Thyroid gland (tissue), 4 donors: Measurements from ENCODE around the gene IQSEC1. TPM values are rescaled to one million over a fixed set of nuclear protein-coding genes. Genes with fewer than 3 reads are reported as not detected.

ENCODE experiments used
- DNase-seq, 2 donors: peaks; one replicate each; pipeline ENCODE4 v3.0.0-alpha.2; 2019
- H3K27ac ChIP-seq, 3 donors: fragments of 200-600 bp; sonication (generic); 1 replicate in 2 of 3; 2 replicates in 1 of 3; pipeline ENCODE4 v1.5.1; 2016 to 2019; ENCODE audit warnings: mild to moderate bottlenecking in 1 of 3, moderate library complexity in 1 of 3
- H3K27me3 ChIP-seq: fragments of 200-600 bp; sonication (generic); one replicate; pipeline ENCODE4 v1.5.1; 2019
- H3K36me3 ChIP-seq, 2 donors: fragments of 200-600 bp; sonication (generic); one replicate each; pipeline ENCODE4 v1.5.1; 2016 to 2019
- H3K4me1 ChIP-seq, 2 donors: fragments of 200-600 bp; sonication (generic); one replicate each; pipeline ENCODE4 v1.5.1; 2017 to 2019
- H3K4me3 ChIP-seq, 3 donors: fragments of 200-600 bp; sonication (generic); replicated peaks in 1 of 3; 1 replicate in 2 of 3; 2 replicates in 1 of 3; pipeline ENCODE4 v1.5.1; 2016; ENCODE audit warnings: mild to moderate bottlenecking in 1 of 3
- H3K9me3 ChIP-seq: fragments of 200-600 bp; sonication (generic); one replicate; pipeline ENCODE4 v1.5.1; 2017
- POLR2A ChIP-seq, 2 donors: fragments of 450-650 bp; IDR thresholded peaks; one replicate each; pipeline ENCODE4 v1.6.1; 2017; ENCODE audit warnings: antibody characterized with exemption in 2 of 2, mild to moderate bottlenecking in 2 of 2, moderate library complexity in 1 of 2
- WGBS, 2 donors: methylation state at CpG; one replicate each; pipeline ENCODE4 v1.1.5; 2017; 5-methylcytosine and 5-hydroxymethylcytosine counted together
- intact Hi-C: fragments of 100-400 bp; cut with DNase I; formaldehyde crosslinking; loops from one replicate; pipeline ENCODE4 v1.15.1; 2023
- total RNA-seq, 4 donors: library from RNA; depleted of rRNA; stranded (reverse); fragments of >200 nt; gene quantifications; one replicate each; pipeline ENCODE4 v1.2.3, GENCODE V29; 2016
- TF ChIP-seq, protein P1 (sequence below), 6 experiments: fragments of 200-600 bp in 3 of 6; fragments of 450-650 bp in 3 of 6; sonication (generic) in 3 of 6; IDR thresholded peaks; one replicate each; pipeline ENCODE4 v1.5.1; 2016 to 2019; ENCODE audit warnings: antibody characterized with exemption in 6 of 6, mild to moderate bottlenecking in 2 of 6, inconsistent platforms in 1 of 6, moderate library complexity in 1 of 6

IQSEC1 gene
- total RNA-seq, 4 donors from 2014 or later, result 37.1 to 48.3 (median 38.9) TPM

DNA sequence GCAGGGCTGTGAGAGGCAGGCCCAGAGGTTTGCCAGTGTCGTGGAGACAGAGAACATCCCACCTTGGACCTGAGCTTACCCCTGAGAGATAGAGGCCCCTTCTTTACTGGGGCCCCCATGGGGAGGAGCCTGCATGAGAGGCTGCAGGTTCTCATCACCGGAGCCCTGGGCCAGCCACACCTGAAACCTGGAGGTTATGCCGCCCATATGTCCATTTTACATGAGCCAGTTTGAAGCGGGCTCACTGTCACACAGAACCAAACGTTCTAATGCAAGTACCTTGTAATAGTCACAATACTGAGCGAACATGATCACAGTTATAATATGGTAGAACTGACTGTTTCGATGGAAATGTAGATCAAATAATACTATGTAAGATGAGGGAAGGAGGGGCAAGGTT lies 6.3 kb upstream of the IQSEC1 start:
- no peak for DNase-seq
- Histone ChIP-seq H3K9me3 (no peaks in the 10 kb centered on the region), H3K27me3 (no peaks in the 10 kb centered on the region), H3K4me3 (no peak overlapping the region), H3K4me1 (peaks cover 9 to 10% of the 10 kb centered on the region in 2 donors), H3K36me3 (no peaks in the 10 kb centered on the region), H3K27ac (no peak overlapping the region)
- 89 to 93% methylated on average over 7 of the region's 7 CpGs for WGBS, 2 donors
- intact Hi-C loops, result no loop called here
- no peak for TF ChIP-seq POLR2A (IDR thresholded peaks at IDR 0.05)
- TF ChIP-seq, protein P1, sequence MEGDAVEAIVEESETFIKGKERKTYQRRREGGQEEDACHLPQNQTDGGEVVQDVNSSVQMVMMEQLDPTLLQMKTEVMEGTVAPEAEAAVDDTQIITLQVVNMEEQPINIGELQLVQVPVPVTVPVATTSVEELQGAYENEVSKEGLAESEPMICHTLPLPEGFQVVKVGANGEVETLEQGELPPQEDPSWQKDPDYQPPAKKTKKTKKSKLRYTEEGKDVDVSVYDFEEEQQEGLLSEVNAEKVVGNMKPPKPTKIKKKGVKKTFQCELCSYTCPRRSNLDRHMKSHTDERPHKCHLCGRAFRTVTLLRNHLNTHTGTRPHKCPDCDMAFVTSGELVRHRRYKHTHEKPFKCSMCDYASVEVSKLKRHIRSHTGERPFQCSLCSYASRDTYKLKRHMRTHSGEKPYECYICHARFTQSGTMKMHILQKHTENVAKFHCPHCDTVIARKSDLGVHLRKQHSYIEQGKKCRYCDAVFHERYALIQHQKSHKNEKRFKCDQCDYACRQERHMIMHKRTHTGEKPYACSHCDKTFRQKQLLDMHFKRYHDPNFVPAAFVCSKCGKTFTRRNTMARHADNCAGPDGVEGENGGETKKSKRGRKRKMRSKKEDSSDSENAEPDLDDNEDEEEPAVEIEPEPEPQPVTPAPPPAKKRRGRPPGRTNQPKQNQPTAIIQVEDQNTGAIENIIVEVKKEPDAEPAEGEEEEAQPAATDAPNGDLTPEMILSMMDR (IDR thresholded peaks at IDR 0.05), result no peak

DNA sequence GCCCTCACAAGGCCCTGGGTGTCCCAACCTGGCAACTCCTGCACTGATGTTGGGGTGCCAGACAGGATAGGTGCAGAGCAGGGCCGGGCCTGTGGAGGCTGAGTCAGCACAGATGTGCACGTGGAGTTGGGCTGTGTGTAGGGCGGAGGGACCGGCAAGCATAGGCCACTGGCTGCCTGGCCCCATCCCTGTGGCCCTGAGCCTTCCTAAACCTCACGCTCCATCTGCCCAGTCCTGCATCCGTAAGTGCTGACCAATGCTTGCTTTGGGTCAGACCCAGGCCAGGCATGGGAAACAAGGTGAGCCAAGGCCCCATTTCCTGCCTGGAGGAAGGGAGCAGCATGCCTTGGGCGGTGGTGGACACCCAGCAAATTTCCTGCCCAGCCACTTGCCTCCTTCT lies 5.8 kb upstream of the IQSEC1 start:
- intact Hi-C loops, result no loop called here
- peak in 1 of 2 donors; percentile 12 for DNase-seq
- TF ChIP-seq, protein P1 (IDR thresholded peaks at IDR 0.05), result no peak
- no peak for TF ChIP-seq POLR2A (IDR thresholded peaks at IDR 0.05)
- no peak overlapping the region for H3K27ac ChIP-seq
- H3K36me3 ChIP-seq, result no peaks in the 10 kb centered on the region
- H3K4me1 ChIP-seq, result peaks cover 9 to 10% of the 10 kb centered on the region in 2 donors
- no peak overlapping the region for H3K4me3 ChIP-seq
- H3K9me3 ChIP-seq, result no peaks in the 10 kb centered on the region
- 74% methylated on average over 7 of the region's 7 CpGs; no CpG with 5 or more reads in 1 of the 2 donors for WGBS, 2 donors
- H3K27me3 ChIP-seq, result peaks cover 2% of the 10 kb centered on the region

GRCh38 chr3:13078163-13078905 lies 5.1 kb upstream of the IQSEC1 start:
- peak; percentile 29 to 81 for DNase-seq
- Histone ChIP-seq H3K9me3 (no peaks in the 10 kb centered on the region), H3K36me3 (no peaks in the 10 kb centered on the region), H3K27ac (no peak overlapping the region), H3K4me3 (no peak overlapping the region), H3K4me1 (peaks cover 9 to 11% of the 10 kb centered on the region in 2 donors), H3K27me3 (peaks cover 7% of the 10 kb centered on the region)
- TF ChIP-seq, protein P1 (IDR thresholded peaks at IDR 0.05), result no peak
- no peak for TF ChIP-seq POLR2A (IDR thresholded peaks at IDR 0.05)
- intact Hi-C loops, result no loop called here
- WGBS, 2 donors, result 29 to 45% methylated on average over 11 to 12 of the region's 12 CpGs

- no peaks in the 10 kb centered on the region for H3K9me3 ChIP-seq
- intact Hi-C loops, result no loop called here
- H3K36me3 ChIP-seq, result no peaks in the 10 kb centered on the region
- no peak overlapping the region for H3K27ac ChIP-seq
- H3K4me1 ChIP-seq, result peaks cover 9 to 16% of the 10 kb centered on the region in 2 donors
- WGBS, 2 donors, result 35 to 65% methylated on average over 9 to 17 of the region's 21 CpGs
- H3K27me3 ChIP-seq, result peaks cover 13% of the 10 kb centered on the region
- H3K4me3 ChIP-seq, result no peak overlapping the region
- DNase-seq, result peak; percentile 13 to 54
- TF ChIP-seq, protein P1 (IDR thresholded peaks at IDR 0.05), result no peak
- TF ChIP-seq POLR2A (IDR thresholded peaks at IDR 0.05), result no peak
These were observed 4.4 kb upstream of the IQSEC1 start for GRCh38 chr3:13077431-13078162.
